Mesothelial cell of epicardium (in vitro differentiated cells): ENCODE results near the gene AQP5. TPM values are rescaled to one million over a fixed set of nuclear protein-coding genes. Genes with fewer than 3 reads are reported as not detected.

Source experiments
- DNase-seq, 2 experiments: peaks; one replicate each; pipeline ENCODE4 v3.0.0; 2021; ENCODE audit warnings: low spot score in 2 of 2; ENCODE audit not compliant: unreplicated experiment in 2 of 2
- H3K27ac Mint-ChIP-seq: 2 replicates; pipeline ENCODE4 v1.8.0; 2021; ENCODE audit warnings: mixed read lengths
- H3K27me3 Mint-ChIP-seq: 2 replicates; pipeline ENCODE4 v1.8.0; 2021; ENCODE audit warnings: low read depth, mixed read lengths
- H3K36me3 Mint-ChIP-seq: 2 replicates; pipeline ENCODE4 v1.8.0; 2021; ENCODE audit warnings: mixed read lengths
- H3K4me1 Mint-ChIP-seq: 2 replicates; pipeline ENCODE4 v1.8.0; 2021; ENCODE audit warnings: mixed read lengths
- H3K4me3 Mint-ChIP-seq: 2 replicates; pipeline ENCODE4 v1.8.0; 2021; ENCODE audit warnings: mild to moderate bottlenecking, moderate library complexity, mixed read lengths
- H3K9me3 Mint-ChIP-seq: 2 replicates; pipeline ENCODE4 v1.8.0; 2021; ENCODE audit warnings: mixed read lengths
- total RNA-seq: library from RNA; stranded (reverse); gene quantifications from 3 replicates; pipeline ENCODE4 v1.2.1, GENCODE V29; 2021
- TF ChIP-seq, protein P1 (sequence below): fragments of 200-600 bp; sonication (generic); IDR thresholded peaks from one replicate; pipeline ENCODE4 v1.5.0; 2021; ENCODE audit warnings: antibody characterized with exemption; ENCODE audit not compliant: unreplicated experiment

Gene AQP5
- total RNA-seq, 1 donor from 2014 or later, result 0.16 TPM

GRCh38 chr12:50006754-50007442, 45.2 kb downstream of the AQP5 start:
- no peaks in the 10 kb centered on the region for H3K27me3 Mint-ChIP-seq
- no peak for DNase-seq
- peaks cover 9% of the 10 kb centered on the region for H3K4me1 Mint-ChIP-seq
- TF ChIP-seq, protein P1, sequence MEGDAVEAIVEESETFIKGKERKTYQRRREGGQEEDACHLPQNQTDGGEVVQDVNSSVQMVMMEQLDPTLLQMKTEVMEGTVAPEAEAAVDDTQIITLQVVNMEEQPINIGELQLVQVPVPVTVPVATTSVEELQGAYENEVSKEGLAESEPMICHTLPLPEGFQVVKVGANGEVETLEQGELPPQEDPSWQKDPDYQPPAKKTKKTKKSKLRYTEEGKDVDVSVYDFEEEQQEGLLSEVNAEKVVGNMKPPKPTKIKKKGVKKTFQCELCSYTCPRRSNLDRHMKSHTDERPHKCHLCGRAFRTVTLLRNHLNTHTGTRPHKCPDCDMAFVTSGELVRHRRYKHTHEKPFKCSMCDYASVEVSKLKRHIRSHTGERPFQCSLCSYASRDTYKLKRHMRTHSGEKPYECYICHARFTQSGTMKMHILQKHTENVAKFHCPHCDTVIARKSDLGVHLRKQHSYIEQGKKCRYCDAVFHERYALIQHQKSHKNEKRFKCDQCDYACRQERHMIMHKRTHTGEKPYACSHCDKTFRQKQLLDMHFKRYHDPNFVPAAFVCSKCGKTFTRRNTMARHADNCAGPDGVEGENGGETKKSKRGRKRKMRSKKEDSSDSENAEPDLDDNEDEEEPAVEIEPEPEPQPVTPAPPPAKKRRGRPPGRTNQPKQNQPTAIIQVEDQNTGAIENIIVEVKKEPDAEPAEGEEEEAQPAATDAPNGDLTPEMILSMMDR, result no peak
- H3K9me3 Mint-ChIP-seq, result no peaks in the 10 kb centered on the region
- no peak overlapping the region for H3K4me3 Mint-ChIP-seq
- peaks cover 2% of the 10 kb centered on the region for H3K36me3 Mint-ChIP-seq
- no peak overlapping the region for H3K27ac Mint-ChIP-seq

DNA sequence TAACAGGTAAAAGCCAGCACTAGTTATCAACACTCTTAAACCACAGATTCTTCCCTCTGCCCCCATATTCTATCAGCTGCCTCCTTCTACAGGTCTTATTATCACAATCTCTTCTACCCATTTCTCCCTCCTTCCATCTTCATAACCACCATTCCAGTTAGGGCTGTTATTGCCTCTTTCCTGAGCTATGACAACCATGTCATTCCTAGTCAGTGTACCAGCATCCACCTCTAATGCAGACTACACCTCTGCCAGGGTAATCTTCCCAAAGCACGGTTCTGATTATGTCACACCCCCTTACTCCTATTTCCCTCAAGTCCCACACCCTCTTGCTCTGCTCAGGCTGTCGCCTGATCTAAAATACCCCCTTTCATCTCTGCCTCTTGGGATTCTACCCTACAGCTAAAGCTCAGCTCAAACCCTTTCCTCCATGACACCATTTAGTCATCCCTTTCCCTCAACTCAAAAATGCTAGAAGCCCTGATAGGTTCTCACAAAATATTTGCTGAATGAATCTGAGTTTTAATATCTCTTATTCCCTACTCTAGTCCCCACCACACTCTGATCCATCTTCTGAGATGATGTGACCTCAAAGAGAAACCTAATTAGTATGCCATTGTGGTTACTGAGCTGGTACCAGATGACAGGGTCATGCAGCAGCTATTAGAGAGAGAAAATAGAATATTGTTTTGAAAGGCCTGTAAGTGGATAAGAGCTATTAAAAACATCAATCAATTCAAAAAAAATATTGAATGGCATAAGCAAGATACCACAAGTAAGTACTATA, 51.9 kb downstream of the AQP5 start:
- DNase-seq, result no peak
- no peak overlapping the region for H3K4me3 Mint-ChIP-seq
- TF ChIP-seq, protein P1, result no peak
- H3K9me3 Mint-ChIP-seq, result no peaks in the 10 kb centered on the region
- peaks cover 14% of the 10 kb centered on the region for H3K4me1 Mint-ChIP-seq
- no peaks in the 10 kb centered on the region for H3K27me3 Mint-ChIP-seq
- no peak overlapping the region for H3K27ac Mint-ChIP-seq
- peaks cover 4% of the 10 kb centered on the region for H3K36me3 Mint-ChIP-seq

DNA sequence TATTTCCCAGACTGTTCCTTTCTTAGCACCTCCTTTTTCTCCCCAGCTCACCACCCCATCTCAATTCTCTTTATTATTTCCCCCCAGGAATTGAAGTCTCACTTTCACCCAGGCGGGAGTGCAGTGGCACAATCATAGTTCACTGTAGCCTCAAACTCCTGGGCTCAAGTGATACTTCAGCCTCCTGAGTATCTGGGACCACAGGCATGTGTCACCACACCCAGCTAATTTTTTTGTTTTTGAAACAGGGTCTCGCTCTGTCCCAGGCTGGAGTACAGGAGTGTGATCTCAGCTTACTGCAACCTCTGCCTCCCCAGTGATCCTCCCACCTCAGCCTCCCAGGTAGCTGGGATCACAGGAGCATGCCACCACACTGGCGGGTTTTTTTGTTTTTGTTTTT, 52.7 kb downstream of the AQP5 start:
- Mint-ChIP-seq H3K4me3 (no peak overlapping the region), H3K27ac (no peak overlapping the region), H3K36me3 (peaks cover 4% of the 10 kb centered on the region), H3K27me3 (no peaks in the 10 kb centered on the region), H3K9me3 (no peaks in the 10 kb centered on the region), H3K4me1 (peaks cover 17% of the 10 kb centered on the region)
- DNase-seq, result no peak
- TF ChIP-seq, protein P1, result no peak

Other genes with a start within 250 kb of the AQP5 start
- gene TMBIM6, start 220.3 kb upstream of the AQP5 start, total RNA-seq, result 296 to 312 TPM (median 297 TPM) in 3 replicates
- 42.2 to 44.4 TPM (median 44.4 TPM) in 3 replicates for gene NCKAP5L, start 133.5 kb upstream of the AQP5 start, total RNA-seq
- gene BCDIN3D, start 118.8 kb upstream of the AQP5 start, total RNA-seq, result 5.3 to 5.7 TPM (median 5.6 TPM) in 3 replicates
- gene FAIM2, start 58.0 kb upstream of the AQP5 start, total RNA-seq, result 0.13 to 0.47 TPM (median 0.29 TPM) in 3 replicates
- not detected in 3 replicates for gene AQP2, start 11.1 kb upstream of the AQP5 start, total RNA-seq
- gene AQP6, start 11.1 kb downstream of the AQP5 start, total RNA-seq, result 0.11 to 0.16 TPM (median 0.11 TPM) in 3 replicates
- 28.0 to 34.8 TPM (median 29.8 TPM) in 3 replicates for gene RACGAP1, start 63.6 kb downstream of the AQP5 start, total RNA-seq
- 6.1 to 7.2 TPM (median 6.6 TPM) in 3 replicates for gene ASIC1, start 95.7 kb downstream of the AQP5 start, total RNA-seq
- gene SMARCD1, start 123.5 kb downstream of the AQP5 start, total RNA-seq, result 112 to 122 TPM (median 113 TPM) in 3 replicates
- gene GPD1, start 142.1 kb downstream of the AQP5 start, total RNA-seq, result 0.72 to 1.2 TPM (median 1.1 TPM) in 3 replicates
- gene COX14, start 150.4 kb downstream of the AQP5 start, total RNA-seq, result 24.2 to 25.0 TPM (median 24.8 TPM) in 3 replicates
- gene CERS5, start 205.5 kb downstream of the AQP5 start, total RNA-seq, result 70.4 to 77.1 TPM (median 75.3 TPM) in 3 replicates